DMS53 treated with DMSO at 0.1 percent for 48 hours (cell line): Measurements from ENCODE around the gene LMO1.
A peak's percentile ranks its signal among the peaks of the same experiment; 100 is the strongest.

Experiments
- DNase-seq: peaks from one replicate; lab custom pipeline; 2025; ENCODE audit not compliant: unreplicated experiment; lab: John Stamatoyannopoulos, UW

LMO1 gene

GRCh38 chr11:8249482-8249881 lies 14.2 kb downstream of the LMO1 start:
- DNase-seq, result no peak

- DNase-seq, result no peak
Observed at GRCh38 chr11:8248786-8249185, 14.9 kb downstream of the LMO1 start.

GRCh38 chr11:8247312-8247711 lies 16.4 kb downstream of the LMO1 start:
- peak; percentile 20 for DNase-seq

GRCh38 chr11:8243458-8243857 lies 20.2 kb downstream of the LMO1 start:
- no peak for DNase-seq

DNA sequence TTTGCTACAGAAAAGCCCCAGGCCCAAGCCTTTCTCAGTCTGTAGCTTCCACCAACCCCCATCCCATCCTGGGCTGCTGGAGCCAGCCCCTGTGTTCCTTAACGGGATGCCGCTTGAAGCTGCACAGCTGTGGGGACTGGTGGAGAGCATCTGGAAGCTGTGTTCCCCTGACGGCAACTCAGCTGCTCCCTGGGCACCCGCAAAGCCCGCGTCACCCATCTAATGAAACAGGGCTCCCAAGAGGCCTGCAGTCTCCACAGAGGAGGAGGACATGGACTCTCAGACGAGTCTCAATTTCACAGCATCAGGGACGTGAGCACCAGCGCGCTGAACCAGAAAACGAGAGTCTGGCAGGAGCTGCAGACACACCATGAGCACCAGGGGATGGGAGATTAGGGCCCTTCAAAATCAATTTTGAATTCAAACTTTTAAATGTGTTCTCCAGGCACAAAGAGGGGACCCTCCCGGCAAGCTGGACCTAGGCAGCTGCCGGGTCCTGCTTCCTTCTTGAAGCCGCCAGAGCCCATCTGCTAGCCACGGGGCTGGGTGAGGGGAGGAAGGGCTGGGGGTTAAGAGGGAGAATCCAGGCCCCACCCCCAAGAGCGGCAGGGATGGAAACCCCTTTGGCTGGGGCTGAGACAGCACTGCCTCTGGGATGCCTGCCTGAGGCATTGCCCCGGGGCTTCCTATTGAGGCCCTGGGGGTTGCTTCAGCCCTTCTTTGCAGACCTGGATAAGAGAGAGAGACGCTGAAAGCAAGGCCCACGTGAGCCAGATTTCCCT lies 21.0 kb downstream of the LMO1 start:
- no peak for DNase-seq

- DNase-seq, result no peak
Observed at GRCh38 chr11:8242118-8242475, 21.6 kb downstream of the LMO1 start.

GRCh38 chr11:8241373-8242117 lies 22.1 kb downstream of the LMO1 start:
- DNase-seq, result no peak

GRCh38 chr11:8239536-8240228 lies 24.0 kb downstream of the LMO1 start:
- no peak for DNase-seq

- no peak for DNase-seq
Observed at GRCh38 chr11:8239040-8239439, 24.6 kb downstream of the LMO1 start.

GRCh38 chr11:8237453-8237852 lies 26.2 kb downstream of the LMO1 start:
- DNase-seq, result no peak

DNA sequence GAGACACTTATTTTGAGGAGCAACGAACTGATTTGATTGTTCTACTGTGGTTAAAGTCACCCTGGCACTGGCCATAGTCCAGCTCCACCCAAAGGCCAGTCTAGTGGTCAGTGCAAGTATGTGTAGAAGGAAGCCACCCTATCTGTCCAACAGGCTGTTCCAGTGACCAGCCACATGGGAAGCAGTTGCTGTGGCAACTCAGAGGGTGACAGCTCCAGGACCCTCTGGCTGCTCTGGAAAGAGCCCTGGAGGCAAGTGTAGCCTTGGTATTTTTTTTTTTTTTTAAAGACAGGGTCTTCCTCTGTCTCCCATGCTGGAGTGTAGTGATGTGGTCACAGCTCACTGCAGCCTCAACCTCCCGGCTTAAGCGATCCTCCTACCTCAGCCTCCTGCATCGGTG lies 27.8 kb downstream of the LMO1 start:
- no peak for DNase-seq

DNA sequence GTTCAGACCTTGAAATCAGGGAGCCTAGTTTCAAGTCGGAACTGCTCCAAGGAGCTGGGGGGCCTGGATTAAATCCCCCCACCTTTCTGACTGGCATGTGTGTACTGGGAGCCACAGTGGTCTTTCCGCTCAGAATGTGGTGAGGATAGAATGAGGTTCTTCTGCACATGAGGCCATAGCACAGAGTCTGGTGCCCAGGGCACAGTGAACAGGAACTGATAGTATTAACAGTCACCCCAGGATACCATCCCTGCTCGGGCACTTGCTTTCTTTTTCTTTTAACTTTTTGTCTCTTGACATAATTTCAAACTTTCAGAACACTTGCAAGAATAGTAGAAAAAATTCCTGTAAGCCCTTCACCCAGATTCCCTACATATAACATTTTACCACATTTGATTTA lies 28.8 kb downstream of the LMO1 start:
- DNase-seq, result no peak

GRCh38 chr11:8234425-8234821 lies 29.3 kb downstream of the LMO1 start:
- no peak for DNase-seq

DNA sequence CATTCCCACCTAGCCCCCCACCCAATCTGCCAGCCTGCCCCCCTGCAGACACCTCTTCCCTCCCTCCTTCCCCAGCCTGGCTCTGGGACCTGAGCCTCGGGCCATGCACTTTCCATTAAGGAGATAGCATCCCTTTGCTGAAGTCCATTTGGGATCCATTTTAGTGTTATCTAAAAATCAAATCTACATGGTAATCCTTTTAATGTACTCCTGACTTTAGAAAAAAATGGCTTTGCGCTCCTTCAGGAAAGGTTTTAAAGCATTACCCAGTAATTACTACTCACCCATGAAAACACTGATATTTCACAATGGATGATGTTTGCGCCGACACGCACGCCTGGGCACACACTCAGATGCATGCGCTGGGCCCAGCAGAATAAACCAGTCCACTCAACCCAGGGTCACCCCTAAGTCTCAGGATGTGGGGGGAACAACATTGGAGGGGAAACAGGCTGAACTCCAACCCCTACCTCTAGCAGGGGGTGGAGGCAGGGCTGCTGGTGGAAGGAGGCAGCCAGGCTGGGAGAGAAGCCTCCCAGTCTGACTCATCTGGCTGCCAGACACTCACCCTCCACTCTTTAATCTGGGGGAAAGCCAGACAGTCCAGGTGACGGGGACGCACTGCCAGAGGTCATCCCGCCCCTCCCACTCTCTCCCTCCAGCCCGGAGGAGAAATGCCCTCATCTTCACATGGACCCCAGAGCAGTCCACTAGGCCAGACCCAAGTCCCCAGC lies 29.8 kb downstream of the LMO1 start:
- DNase-seq, result no peak

- no peak for DNase-seq
Observed at GRCh38 chr11:8232849-8233606, 30.6 kb downstream of the LMO1 start.

- DNase-seq, result no peak
Observed at GRCh38 chr11:8232414-8232813, 31.3 kb downstream of the LMO1 start.

GRCh38 chr11:8231979-8232378 lies 31.7 kb downstream of the LMO1 start:
- no peak for DNase-seq

DNA sequence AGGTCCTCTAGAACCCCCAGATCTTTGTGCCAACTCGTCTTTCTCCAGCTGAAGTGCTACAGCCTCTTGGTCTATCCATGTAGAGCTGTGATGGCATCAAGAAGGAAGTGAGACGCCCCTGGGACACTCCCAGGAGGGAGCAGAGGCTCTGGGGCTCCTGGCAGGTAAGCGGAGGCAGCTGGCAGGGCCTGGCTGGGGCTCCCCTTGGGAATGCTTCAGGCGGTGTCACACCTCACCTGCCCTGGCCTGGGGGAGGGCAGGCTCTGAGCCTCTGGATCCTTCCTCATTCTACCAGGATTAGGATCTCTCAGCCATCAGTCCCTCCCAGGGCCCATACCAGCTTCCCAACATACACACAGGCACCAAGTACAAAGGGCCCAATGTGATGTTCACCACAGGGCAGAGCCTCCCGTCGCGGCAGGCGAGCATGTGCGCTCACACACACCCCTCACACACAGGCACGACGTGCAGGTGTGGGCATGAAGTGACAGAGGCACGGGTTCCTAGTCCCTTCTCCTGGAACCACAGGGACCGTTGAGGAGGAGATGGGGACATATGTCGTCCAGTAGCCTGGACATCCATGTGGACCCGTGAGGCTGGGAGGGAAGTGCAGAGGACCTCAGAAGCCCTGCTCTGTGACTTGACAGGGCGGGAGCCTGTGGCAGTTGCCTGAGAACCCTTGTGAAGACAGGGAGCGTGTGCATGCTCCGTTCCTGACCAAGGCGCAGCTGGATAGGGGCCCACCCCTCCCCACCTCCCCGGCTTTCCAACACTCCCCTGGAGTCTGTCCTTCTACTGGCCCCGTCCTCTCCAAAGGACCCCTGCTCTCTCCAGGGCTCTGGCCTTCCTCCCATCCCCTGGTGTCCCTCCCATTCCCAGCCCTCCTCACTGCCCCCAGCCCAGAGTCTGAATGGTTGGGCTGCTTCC lies 32.5 kb downstream of the LMO1 start:
- DNase-seq, result no peak

DNA sequence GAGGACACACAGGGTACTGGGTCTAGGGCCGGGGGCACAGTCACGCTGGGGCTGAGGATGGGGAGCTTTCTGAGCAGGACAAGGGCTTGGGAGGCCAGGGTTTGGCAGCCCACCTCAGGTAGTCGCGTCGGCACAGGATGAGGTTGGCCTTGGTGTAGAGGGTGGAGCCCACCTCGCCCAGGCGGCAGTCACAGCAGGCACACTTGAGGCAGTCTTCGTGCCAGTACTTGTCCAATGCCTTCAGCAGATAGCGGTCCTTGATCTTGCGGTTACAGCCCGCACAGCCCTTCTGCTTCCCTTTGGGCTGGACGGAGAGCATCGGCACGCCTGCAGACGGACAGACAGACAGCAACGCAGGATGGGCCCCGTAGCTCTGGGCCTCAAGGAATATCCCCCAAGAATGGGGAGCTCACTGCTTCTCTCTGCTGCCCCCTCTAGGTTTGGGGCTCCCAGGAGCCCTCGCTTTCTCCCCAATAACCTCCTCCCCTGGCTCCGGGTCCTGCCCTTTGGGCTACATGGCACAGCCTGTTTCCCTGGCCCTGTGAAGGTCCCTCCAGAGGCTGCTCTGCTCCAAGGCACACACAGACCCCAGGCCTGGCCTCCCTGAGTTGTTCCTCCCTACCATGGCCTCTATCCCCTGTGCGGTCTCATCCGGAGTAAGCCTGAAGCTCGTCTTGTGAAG lies 33.4 kb downstream of the LMO1 start:
- DNase-seq, result no peak
